Neural cell (in vitro differentiated cells): ENCODE results near the gene RBMS3.

Source experiments
- EZH2 ChIP-seq: fragments of 200-600, 300-800 bp; shearing (Covaris generic), sonication (generic); IDR thresholded peaks from 2 replicates; pipeline ENCODE4 v1.6.1; 2014; ENCODE audit warnings: antibody characterized with exemption, low read length, borderline replicate concordance, mild to moderate bottlenecking; ENCODE audit not compliant: insufficient read depth, poor library complexity, severe bottlenecking
- POLR2AphosphoS5 ChIP-seq: IDR thresholded peaks from 2 replicates; pipeline ENCODE4 v1.6.1; 2012
- TF ChIP-seq, protein P1 (sequence below): fragments of 450-650 bp; IDR thresholded peaks from 2 replicates; pipeline ENCODE4 v1.5.1; 2014; ENCODE audit warnings: antibody characterized with exemption, mild to moderate bottlenecking, moderate library complexity; ENCODE audit not compliant: poor library complexity, severe bottlenecking
- TF ChIP-seq, protein P2 (sequence below): IDR thresholded peaks from 2 replicates; pipeline ENCODE4 v1.6.1; 2012; ENCODE audit warnings: borderline replicate concordance

DNA sequence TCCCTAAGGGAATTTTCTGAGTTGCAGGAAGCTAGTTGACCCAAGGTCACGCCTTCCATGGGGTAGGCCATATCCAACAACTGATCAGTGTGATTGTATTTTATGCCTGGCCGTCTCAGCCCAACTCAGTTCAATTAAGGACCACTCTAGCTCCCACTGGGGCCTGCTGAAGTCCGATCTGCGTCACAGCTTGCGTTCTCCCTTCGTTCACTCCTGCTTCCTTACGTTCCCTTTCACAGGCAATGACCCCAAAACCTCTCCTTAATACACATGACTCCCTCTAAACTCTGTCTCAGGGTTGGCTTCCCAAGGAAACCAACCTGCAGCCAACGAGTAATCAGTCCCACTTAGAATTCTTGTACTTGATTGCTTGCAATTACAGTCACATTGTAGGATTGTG is 428.0 kb downstream of the RBMS3 start:
- TF ChIP-seq, protein P1, sequence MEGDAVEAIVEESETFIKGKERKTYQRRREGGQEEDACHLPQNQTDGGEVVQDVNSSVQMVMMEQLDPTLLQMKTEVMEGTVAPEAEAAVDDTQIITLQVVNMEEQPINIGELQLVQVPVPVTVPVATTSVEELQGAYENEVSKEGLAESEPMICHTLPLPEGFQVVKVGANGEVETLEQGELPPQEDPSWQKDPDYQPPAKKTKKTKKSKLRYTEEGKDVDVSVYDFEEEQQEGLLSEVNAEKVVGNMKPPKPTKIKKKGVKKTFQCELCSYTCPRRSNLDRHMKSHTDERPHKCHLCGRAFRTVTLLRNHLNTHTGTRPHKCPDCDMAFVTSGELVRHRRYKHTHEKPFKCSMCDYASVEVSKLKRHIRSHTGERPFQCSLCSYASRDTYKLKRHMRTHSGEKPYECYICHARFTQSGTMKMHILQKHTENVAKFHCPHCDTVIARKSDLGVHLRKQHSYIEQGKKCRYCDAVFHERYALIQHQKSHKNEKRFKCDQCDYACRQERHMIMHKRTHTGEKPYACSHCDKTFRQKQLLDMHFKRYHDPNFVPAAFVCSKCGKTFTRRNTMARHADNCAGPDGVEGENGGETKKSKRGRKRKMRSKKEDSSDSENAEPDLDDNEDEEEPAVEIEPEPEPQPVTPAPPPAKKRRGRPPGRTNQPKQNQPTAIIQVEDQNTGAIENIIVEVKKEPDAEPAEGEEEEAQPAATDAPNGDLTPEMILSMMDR = no peak
- TF ChIP-seq EZH2 (no peak), POLR2AphosphoS5 (no peak)
- TF ChIP-seq, protein P2, sequence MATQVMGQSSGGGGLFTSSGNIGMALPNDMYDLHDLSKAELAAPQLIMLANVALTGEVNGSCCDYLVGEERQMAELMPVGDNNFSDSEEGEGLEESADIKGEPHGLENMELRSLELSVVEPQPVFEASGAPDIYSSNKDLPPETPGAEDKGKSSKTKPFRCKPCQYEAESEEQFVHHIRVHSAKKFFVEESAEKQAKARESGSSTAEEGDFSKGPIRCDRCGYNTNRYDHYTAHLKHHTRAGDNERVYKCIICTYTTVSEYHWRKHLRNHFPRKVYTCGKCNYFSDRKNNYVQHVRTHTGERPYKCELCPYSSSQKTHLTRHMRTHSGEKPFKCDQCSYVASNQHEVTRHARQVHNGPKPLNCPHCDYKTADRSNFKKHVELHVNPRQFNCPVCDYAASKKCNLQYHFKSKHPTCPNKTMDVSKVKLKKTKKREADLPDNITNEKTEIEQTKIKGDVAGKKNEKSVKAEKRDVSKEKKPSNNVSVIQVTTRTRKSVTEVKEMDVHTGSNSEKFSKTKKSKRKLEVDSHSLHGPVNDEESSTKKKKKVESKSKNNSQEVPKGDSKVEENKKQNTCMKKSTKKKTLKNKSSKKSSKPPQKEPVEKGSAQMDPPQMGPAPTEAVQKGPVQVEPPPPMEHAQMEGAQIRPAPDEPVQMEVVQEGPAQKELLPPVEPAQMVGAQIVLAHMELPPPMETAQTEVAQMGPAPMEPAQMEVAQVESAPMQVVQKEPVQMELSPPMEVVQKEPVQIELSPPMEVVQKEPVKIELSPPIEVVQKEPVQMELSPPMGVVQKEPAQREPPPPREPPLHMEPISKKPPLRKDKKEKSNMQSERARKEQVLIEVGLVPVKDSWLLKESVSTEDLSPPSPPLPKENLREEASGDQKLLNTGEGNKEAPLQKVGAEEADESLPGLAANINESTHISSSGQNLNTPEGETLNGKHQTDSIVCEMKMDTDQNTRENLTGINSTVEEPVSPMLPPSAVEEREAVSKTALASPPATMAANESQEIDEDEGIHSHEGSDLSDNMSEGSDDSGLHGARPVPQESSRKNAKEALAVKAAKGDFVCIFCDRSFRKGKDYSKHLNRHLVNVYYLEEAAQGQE = no peak
